GM21529 (cell line): Measurements from ENCODE around the gene P2RX5.

Source experiments
- ATAC-seq: cut with Tn5 transposase; IDR thresholded peaks from one replicate; pipeline ENCODE4 v1.9.1; 2021; ENCODE audit not compliant: unreplicated experiment

P2RX5 gene

DNA sequence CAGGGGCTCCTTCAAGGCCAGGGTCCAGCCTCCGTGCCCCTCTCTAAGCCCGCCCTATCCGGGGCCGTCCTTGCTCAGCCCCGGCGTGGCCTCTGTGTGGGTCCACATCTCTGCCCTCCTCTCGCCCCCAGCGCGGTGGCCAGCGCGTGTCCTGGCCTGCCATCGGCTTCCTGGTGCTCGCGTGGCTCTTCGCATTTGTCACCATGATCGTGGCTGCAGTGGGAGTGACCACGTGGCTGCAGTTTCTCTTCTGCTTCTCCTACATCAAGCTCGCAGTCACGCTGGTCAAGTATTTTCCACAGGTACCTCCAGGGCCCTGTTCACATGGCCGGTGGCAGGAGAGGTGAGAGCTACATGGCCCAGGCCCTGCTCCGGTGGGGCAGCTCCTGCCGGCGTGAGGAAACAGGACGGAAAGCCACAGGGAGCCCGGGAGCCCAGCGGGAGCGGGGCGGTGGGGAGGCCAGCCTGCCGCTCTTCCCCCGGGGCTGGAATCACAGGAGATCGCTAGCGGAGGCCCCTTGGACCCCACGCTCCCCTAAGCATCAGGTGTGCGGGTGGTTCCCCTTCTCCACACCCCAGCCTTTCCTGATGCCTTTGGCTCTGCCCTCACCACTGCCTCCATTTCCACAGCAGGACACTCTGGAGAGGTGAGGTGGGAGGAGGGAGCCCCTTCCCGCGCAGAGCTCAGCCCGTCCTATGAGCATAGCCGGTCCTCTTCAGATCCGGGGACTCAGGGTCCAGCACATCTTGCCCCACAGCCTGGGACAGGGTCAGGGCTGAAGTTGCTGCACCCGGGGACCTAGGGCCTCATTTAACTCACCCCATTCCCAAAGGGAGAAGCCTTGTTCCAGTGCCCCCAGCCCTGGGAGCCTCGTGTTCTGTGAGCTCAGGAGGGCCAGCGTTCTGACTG lies 37.8 kb downstream of the P2RX5 start:
- no peak for ATAC-seq

DNA sequence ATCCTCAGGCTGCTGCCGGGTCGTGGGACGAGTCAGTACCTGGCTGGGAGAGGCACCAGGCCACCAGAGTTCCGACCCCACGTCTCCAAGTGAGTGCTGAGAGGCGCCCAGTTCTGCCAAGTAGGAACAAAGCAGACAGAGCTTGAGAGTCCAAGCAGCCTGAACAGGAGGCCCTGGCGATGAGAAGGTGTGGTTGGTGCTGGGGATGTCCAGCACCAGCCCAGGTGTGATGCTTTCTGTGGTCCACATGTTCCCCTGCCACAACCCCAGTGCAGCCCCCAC lies 38.4 kb downstream of the P2RX5 start:
- no peak for ATAC-seq

DNA sequence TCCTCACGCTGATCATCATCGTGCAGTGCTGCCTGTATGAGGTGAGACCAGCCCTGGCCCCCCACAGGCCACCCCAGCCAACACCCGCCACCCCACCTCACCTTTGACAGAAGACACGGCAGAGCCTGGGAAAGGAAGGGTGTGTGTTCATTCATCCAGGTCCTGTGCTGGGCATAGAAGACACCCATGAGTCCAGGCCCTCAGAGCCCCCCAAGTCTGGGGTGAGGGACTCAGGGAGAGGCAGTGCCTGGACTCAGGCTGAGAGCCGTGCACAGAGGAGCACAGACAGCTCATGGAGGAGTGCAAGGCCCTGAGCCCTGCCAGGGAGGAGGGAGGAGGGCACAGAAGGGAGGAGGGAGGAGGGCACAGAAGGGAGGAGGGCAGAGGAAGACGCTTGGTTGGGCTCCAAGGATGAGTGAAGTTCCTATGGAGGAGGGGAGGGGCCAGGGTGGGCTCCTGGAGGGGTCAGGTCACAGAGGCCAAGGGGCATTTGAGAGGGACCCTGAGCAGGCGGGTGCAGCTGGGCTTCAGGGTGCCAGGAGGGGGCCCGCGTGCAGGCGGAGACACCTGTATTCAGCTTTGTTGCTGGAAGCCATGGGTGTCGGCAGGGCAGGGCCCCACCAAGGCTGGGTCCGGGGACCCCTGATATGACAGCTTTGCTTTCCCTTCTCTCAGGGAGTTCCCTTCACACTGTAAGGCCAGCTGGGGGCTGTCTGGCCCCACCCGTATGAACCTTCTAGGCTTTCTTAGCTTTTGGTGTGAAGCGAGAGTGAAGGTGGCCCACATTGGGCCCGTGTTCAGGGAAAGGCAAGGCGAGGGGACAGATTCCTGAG lies 39.0 kb downstream of the P2RX5 start:
- ATAC-seq: no peak

DNA sequence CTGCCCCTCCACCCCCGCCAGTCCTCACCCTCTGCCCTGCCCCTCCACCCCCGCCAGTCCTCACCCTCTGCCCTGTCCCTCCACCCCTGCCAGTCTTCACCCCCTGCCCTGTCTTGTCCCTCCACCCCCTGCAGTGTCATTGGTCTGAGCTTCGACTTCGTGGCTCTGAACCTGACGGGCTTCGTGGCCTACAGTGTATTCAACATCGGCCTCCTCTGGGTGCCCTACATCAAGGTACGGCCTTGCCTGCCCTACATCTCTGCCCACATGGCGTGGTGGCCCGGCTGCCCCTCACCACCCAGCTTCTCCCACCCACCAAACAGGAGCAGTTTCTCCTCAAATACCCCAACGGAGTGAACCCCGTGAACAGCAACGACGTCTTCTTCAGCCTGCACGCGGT lies 39.6 kb downstream of the P2RX5 start:
- ATAC-seq: no peak

DNA sequence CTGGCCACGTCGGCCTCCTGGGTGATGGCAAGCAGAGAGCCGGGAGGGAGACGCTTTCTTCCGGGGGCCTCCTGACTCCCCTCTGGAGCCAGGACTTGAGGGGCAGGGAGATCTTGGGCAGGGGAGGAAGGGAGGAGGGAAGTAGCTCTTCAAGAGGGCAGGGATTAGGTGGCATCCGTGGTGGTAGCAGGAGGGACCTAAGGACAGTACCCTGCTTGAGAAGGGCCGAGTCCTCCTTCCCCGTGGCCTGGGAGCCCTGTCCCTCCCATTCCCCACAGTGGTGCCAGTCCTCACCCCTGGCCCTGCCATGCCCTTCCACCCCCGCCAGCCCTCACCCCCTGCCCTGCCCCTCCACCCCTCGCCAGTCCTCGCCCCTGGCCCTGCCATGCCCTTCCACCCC lies 40.2 kb downstream of the P2RX5 start:
- no peak for ATAC-seq

DNA sequence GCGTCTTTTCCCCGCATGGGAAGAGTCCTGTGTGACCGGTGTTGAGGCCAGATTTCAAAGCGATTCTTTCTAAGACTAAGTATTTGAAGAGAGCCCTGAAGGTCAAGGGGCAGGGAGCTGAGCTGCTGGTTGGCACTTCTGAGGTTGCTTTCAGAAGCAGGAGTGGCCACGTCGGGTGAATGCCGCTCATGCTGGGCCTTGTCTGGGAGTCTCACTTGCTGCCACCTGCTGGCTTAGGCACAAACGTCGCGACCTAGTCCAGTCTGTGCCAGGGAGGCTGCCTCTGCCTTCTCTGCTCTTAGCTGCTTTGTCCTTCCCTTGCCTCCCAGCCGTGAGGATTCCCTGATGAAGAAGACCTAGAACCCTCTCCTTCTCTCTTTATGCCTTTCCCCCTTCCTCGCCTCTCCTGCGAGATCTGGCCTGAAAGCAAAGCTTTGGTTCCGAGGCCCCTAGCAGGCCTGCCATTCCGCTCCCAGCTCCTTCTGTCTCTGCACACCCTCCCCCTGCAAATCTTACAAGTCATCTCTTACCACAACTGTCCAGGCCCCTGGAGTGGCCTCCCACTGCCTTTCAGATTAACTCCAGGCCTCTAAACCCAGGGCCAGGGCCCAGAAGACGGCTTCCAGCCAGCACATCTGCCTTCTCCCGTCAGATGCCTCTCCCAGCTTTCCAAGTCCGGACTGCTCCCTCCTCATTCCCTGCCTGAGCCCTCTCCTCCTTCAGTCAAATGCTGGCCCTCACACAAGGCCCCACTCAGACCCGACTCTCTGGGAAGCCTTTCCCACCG lies 48.0 kb downstream of the P2RX5 start:
- no peak for ATAC-seq

DNA sequence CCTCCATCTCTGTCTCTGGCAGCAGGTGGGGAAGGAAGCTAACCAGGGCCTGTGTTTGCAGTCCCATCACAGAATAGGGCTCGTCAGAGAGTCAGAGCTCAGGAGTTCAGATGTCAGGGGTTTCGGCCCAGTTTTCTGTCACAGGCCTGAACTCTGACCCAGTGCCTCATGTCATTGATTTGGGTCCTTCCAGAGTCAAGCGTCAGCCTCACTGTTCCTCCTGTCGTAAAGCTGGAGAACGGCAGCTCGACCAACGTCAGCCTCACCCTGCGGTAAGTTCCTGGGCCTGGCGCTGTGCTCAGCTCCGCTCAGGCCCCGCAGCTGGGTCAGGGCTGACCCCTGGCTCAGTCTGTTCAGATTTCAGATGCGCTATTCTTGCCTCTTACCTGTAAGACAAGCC lies 48.7 kb downstream of the P2RX5 start:
- no peak for ATAC-seq

DNA sequence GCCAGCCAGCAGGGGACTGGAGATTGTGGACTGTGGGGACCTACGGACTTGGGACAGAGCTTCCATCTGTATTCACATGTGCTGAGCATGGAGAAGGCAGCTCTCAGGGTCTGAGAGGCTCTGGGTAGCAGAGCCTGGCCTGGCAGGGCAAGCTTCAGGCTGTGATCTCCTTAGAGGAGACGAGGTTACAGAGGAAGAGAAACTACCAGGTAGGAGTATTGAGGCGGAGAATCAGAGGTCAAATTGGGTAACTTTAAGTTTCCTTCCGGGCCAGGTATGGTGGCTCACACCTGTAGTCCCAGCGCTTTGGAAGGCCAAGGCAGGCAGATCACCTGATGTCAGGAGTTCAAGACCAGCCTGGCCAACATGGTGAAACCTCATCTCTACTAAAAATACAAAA lies 50.6 kb downstream of the P2RX5 start:
- ATAC-seq: no peak

DNA sequence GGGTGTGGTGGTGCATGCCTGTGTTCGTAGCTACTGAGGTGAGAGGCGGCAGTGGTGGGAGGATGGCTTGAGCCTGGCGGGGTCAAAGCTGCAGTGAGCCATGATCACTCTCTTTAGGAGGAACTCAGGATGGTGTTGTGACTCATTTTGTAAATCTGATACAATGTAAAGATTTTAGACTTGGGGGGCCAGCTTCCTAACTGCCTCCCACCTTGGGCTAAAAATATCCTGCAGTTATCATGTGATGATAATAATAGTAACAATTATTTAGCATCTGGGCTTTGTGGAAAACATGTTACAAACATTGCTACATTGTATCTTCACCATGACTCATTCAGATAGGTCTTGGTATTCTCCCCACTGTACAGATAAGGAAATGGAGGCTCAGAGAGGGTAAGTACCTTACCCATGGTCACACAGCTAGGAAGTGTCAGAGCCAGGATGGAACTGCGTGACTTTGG lies 52.0 kb downstream of the P2RX5 start:
- no peak for ATAC-seq

DNA sequence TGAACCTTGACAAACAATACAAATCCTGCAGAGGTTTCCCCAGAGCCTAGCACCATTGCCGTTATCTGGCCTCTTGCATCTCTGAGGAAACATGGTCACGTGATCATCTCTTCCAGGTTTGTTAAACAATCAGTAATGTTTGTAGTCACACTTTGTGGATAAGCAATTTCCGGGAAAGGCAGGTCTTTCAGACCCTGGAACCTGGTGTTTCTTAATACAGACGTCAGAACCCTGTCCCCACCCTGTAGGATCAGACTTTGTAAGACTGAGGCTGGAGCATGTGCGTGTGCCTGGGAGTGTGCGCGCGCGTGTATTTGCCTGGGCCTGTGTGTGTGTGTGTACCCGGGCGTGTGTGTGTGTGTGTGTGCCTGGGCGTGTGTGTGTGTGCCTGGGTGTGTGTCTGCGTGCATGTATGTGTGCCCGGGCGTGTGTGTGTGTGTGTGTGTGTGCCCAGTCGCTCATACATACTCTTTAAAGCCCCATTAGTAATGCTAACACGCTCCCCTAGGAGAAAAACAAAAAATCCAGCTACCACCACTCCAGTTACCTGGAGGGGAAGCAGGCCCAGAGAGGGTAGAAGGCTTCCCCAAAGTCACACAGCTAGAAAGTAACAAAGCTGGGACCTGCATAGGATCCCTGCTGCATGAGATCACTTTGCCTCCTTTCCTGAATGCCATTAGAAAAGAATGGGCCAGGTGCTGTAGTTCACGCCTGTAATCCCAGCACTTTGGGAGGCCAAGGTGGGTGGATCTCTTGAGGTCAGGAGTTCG lies 54.1 kb downstream of the P2RX5 start:
- ATAC-seq: no peak

DNA sequence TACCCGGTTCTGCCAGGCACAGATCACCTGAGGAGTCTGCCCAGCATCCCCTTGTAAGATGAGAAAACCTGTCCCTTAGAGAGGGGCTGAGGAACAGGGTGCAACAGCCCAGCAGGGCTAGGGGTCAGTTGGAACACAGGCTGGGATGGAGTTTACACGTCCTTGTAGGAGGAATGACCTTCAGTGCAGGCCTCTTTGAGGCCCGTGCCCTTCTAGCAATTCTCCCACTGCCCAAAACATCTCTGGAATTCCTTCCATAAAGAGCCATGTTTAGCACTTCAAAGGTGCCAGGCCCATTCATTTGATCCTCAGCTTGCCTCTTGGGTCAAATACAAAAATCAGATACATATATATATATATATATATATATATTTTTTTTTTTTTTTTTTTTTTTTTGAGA lies 54.9 kb downstream of the P2RX5 start:
- no peak for ATAC-seq

DNA sequence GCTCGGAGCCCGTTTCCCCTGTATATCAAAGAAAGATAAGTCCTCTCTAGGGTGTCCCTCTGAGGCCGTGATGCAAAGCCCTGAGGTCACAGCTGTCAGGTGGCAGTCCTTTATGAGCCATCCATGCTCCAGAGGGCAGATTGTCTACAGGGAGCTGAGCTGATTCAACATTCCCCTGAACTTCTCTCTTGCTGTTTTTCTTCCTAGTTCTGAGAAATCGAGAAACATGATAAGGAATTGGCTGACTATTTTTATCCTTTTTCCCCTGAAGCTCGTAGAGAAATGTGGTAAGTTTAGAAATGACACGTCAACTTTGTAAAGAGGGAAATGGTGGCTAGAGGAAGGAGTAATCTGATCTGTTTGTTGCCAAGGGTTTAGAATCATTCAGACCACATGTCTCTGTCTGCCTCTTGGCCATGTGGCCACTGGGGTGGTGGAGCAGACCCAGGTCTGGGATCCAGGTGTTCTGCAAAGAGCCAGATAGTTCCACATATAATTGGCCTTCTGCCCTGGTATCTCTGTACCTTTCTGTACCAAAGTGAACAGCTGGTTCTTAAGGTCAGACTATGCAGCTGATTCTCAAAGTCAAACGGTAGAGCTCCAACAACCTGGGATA lies 55.9 kb downstream of the P2RX5 start:
- no peak for ATAC-seq

DNA sequence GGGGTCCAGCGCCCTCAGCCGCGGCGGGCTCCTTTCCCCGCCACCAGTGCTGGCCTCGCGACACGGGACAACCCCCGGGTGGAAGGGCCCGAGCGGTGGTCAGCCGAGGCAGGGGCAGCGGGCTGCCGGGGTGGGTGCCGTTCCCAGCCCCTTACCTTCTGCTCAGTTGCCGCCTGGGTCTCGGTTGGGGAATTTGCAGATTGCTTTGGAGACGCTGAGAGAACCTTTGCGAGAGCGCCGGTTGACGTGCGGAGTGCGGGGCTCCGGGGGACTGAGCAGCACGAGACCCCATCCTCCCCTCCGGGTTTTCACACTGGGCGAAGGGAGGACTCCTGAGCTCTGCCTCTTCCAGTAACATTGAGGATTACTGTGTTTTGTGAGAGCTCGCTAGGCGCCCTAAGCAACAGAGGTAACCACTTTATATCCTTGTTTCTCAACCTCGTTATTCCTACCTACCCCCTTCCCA lies 59.0 kb downstream of the P2RX5 start:
- ATAC-seq: no peak

DNA sequence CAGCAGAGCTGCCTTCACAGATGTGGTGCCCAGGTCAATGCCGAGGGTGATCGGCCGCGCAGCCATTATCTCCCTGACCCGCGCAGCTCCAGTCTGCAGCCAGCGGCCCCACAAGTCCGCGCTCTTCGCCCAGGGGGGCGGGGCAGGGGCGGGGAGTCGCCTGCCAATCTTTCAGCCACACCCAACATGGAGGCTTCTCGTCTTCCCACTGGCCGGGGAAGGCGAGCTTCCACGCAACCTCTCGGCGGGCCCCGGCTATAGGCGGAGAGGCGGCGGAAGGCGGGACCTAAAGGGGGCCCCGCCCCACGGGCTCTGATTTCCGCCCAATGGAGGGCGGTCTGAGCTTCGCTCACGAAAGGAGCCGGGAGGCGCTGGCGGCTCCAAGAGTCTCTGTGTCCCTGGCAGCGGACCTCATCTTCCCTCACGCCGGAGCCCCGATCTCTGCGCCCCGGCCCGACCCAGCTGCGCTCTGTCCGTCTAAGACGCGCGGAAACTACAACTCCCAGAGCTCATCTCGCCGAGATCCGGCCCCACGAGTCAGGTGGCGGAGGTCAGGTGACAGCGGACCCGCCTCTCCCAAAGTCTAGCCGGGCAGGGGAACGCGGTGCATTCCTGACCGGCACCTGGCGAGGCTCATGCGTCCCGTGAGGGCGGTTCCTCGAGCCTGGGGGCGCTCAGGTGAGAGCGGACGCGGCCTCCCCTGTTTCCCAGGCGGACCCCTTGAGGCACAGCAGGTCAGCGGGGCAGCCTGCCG lies 59.6 kb downstream of the P2RX5 start, which contains the start of the genes CTNS and SHPK:
Gene CTNS (plus strand): TSS at position 607 of the 754 bp plus-strand sequence. CDS start 3,447 bp downstream, outside the sequence.
Gene SHPK (minus strand): TSS at position 97 of the 754 bp plus-strand sequence. CDS start 31 bp downstream, at position 66.
- peak; percentile 93 for ATAC-seq

DNA sequence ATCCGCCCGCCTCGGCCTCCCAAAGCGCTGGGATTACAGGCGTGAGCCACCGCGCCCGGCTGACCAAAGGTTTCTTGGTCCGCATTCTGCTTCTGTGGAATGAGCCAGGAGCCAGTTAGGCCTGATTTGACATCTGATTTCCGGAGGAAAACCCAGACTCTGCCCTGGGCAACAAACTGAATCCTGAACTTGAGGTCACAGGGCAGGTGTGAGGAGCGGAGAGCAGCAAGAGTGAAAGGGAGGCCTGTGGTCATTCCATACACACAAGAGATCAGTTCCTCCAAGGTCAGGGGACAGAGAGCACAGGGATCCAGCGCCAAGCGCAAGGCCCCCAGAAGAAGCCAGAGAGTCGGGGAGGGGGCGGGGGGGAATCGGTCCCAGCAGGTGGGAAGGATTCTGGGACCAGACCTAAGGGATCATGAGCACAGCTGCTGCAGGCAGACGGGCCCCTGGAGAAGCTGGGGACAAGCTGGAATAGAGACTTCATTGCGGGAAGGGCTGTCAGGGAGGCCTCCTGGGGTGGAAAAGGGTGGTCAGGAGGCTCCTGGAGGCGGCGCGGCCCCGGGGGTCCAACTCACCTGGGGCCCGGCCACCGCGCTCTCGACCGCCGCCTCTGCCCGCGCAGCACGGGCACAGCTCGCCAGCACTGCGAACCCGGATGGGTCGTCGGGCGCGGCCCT lies 60.3 kb downstream of the P2RX5 start:
- no peak for ATAC-seq

DNA sequence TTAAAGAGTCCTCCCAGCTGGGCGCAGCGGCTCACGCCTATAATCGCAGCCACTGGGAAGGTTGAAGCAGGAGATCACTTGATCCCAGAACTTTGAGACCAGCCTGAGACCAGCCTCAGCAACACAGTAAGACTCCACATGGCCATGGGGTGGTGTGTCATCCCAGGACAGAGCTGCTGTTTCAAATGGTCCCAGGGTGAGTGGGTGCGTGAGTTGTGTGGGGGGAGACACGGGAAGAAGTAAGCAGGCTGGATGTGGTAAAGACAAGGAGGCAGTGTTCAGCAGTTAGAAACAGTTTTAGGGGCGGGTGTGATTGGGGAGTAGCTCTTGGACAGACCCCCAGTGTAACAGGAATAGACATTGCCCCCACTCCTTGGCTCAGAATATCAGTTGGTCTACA lies 63.7 kb downstream of the P2RX5 start:
- no peak for ATAC-seq

DNA sequence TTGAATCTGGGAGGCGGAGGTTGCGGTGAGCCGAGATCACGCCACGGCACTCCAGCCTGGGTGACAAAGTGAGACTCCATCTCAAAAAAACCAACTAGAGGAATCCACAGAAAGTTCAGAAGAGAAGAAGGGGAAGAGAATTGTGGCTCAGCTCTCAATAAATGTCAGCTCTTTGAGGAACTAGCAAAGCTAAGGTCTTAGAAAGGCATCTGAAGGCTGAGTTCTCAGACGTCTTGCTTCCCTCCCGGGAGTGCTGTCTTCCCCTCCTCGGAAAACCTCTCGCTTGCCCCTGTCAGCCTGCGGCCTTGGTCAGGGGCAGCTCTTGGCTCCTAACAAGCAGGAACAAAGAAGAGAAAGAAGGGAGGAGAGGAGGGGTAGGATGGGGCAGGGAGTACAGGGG lies 65.2 kb downstream of the P2RX5 start:
- ATAC-seq: no peak

DNA sequence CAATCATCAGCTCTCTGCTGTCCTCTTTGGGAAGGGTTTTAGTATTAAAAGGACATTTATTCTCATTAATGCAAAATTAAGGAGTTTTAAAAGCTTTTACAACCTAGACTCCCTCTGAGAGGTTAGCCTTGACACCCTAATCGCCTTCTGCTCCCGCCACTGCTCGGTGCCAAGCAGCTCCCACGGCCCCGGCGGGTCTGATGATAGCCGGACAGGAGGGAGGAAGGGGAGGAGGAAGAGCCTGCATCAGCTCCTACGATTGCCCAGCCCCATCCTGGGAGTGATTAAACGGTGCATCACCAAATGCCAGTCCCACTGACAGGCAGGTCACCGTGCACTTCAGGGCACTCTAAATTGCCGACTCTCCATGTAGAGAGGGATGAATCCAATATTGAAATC lies 68.2 kb downstream of the P2RX5 start:
- ATAC-seq: no peak
